ENCODE results near the gene KCNC1.

The KCNC1 gene

GRCh38 chr11:17788084-17788483 is 53.5 kb downstream of the KCNC1 start:
- TF ChIP-seq ZFX (IDR thresholded peaks at IDR 0.05; ENCODE audit: borderline replicate concordance) (no peak), CTCF (IDR thresholded peaks at IDR 0.05) (no peak)
- H3K27ac ChIP-seq = no peak overlapping the region

GRCh38 chr11:17790453-17790852 is 55.9 kb downstream of the KCNC1 start:
- H3K27ac ChIP-seq = no peak overlapping the region
- no peak for TF ChIP-seq CTCF (IDR thresholded peaks at IDR 0.05)
- no peak for TF ChIP-seq ZFX (IDR thresholded peaks at IDR 0.05; ENCODE audit: borderline replicate concordance)

GRCh38 chr11:17791144-17791543 is 56.6 kb downstream of the KCNC1 start:
- TF ChIP-seq CTCF (IDR thresholded peaks at IDR 0.05) (no peak), ZFX (IDR thresholded peaks at IDR 0.05; ENCODE audit: borderline replicate concordance) (no peak)
- H3K27ac ChIP-seq = no peak overlapping the region

GRCh38 chr11:17792161-17792560 is 57.6 kb downstream of the KCNC1 start:
- no peak overlapping the region for H3K27ac ChIP-seq
- no peak for TF ChIP-seq CTCF (IDR thresholded peaks at IDR 0.05)
- no peak for TF ChIP-seq ZFX (IDR thresholded peaks at IDR 0.05; ENCODE audit: borderline replicate concordance)

GRCh38 chr11:17793642-17794170 is 59.1 kb downstream of the KCNC1 start:
- H3K27ac ChIP-seq = no peak overlapping the region
- TF ChIP-seq ZFX (IDR thresholded peaks at IDR 0.05; ENCODE audit: borderline replicate concordance) = no peak
- TF ChIP-seq CTCF (IDR thresholded peaks at IDR 0.05) = no peak

GRCh38 chr11:17794981-17795380 is 60.4 kb downstream of the KCNC1 start:
- no peak for TF ChIP-seq ZFX (IDR thresholded peaks at IDR 0.05; ENCODE audit: borderline replicate concordance)

GRCh38 chr11:17796154-17796553 is 61.6 kb downstream of the KCNC1 start:
- H3K27ac ChIP-seq = no peak overlapping the region
- TF ChIP-seq CTCF (IDR thresholded peaks at IDR 0.05) (no peak), ZFX (IDR thresholded peaks at IDR 0.05; ENCODE audit: borderline replicate concordance) (no peak)

More at GRCh38 chr11:17794981-17795380, 60.4 kb downstream of the KCNC1 start:
- H3K27ac ChIP-seq = no peak overlapping the region

- TF ChIP-seq CTCF (IDR thresholded peaks at IDR 0.05) (no peak), ZFX (IDR thresholded peaks at IDR 0.05; ENCODE audit: borderline replicate concordance) (no peak)
- no peak overlapping the region for H3K27ac ChIP-seq
Observed at GRCh38 chr11:17798253-17798652, 63.7 kb downstream of the KCNC1 start.
